HG03066 (cell line): ENCODE measurements around the gene TAMALIN.
A peak's percentile ranks its signal among the peaks of the same experiment; 100 is the strongest.
"Not testable (repeated sequence)": the region's sequence is repeated elsewhere in the genome, so short reads cannot be mapped to it uniquely, and the experiment has no call there.

Experiments
- ATAC-seq: cut with Tn5 transposase; IDR thresholded peaks from one replicate; pipeline ENCODE4 v1.9.1; 2021; ENCODE audit warnings: low read depth; ENCODE audit not compliant: unreplicated experiment

The TAMALIN gene

GRCh38 chr12:52006726-52007157 lies at the start of gene TAMALIN:
TSS of gene TAMALIN (plus strand) at chr12:52006946. CDS start at chr12:52007020, 74 bp downstream.
- no peak for ATAC-seq

- ATAC-seq, result no peak
These were observed 48.2 kb upstream of the TAMALIN start for GRCh38 chr12:51958542-51958941.

GRCh38 chr12:51959211-51959610 lies 47.5 kb upstream of the TAMALIN start:
- no peak for ATAC-seq

GRCh38 chr12:51959921-51960320 lies 46.8 kb upstream of the TAMALIN start:
- ATAC-seq, result no peak

GRCh38 chr12:51960488-51960887 lies 46.3 kb upstream of the TAMALIN start:
- no peak for ATAC-seq

GRCh38 chr12:51960890-51961289 lies 45.9 kb upstream of the TAMALIN start:
- ATAC-seq, result no peak

- no peak for ATAC-seq
These were observed 44.9 kb upstream of the TAMALIN start for GRCh38 chr12:51961834-51962233.

- ATAC-seq, result no peak
These were observed 44.0 kb upstream of the TAMALIN start for GRCh38 chr12:51962737-51963136.

- ATAC-seq, result no peak
These were observed 43.3 kb upstream of the TAMALIN start for GRCh38 chr12:51963477-51963876.

- ATAC-seq, result no peak
These were observed 37.1 kb upstream of the TAMALIN start for GRCh38 chr12:51969643-51970042.

- peak; percentile 93 for ATAC-seq
These were observed 35.7 kb upstream of the TAMALIN start for GRCh38 chr12:51970904-51971646.

GRCh38 chr12:51971679-51972421 lies 34.9 kb upstream of the TAMALIN start:
- ATAC-seq, result no peak

GRCh38 chr12:51972422-51972812 lies 34.3 kb upstream of the TAMALIN start:
- ATAC-seq, result no peak

GRCh38 chr12:51972849-51973273 lies 33.9 kb upstream of the TAMALIN start:
- no peak for ATAC-seq

- ATAC-seq, result no peak
These were observed 33.2 kb upstream of the TAMALIN start for GRCh38 chr12:51973560-51973959.

GRCh38 chr12:51974646-51975045 lies 32.1 kb upstream of the TAMALIN start:
- ATAC-seq, result no peak

GRCh38 chr12:51975196-51975595 lies 31.6 kb upstream of the TAMALIN start:
- no peak for ATAC-seq

GRCh38 chr12:51976376-51977160 lies 30.2 kb upstream of the TAMALIN start:
- ATAC-seq, result no peak

GRCh38 chr12:51977320-51977753 lies 29.4 kb upstream of the TAMALIN start:
- no peak for ATAC-seq

- not testable (repeated sequence) for ATAC-seq
These were observed 27.4 kb upstream of the TAMALIN start for GRCh38 chr12:51979306-51979705.
